Measurements from ENCODE around the gene NDUFS6.

GRCh38 chr5:1753490-1753889, 47.7 kb upstream of the NDUFS6 start:
- TF ChIP-seq PRDM10 (tag by site-specific recombination; IDR thresholded peaks at IDR 0.05) (no peak), ZBTB11 (tag by site-specific recombination; conservative IDR thresholded peaks at IDR 0.05; ENCODE audit: low read depth) (no peak), ZNF184 (tag by site-specific recombination; IDR thresholded peaks at IDR 0.05) (no peak), ZNF121 (tag by site-specific recombination; IDR thresholded peaks at IDR 0.05) (no peak), MZF1 (tag by site-specific recombination; IDR thresholded peaks at IDR 0.05; ENCODE audit: borderline replicate concordance) (no peak), ZBTB1 (tag by site-specific recombination; IDR thresholded peaks at IDR 0.05) (no peak), CTCF (tag by site-specific recombination; IDR thresholded peaks at IDR 0.05) (no peak), ZNF10 (tag by site-specific recombination; IDR thresholded peaks at IDR 0.05) (no peak), HOXC10 (CRISPR knock-in tag; IDR thresholded peaks at IDR 0.05) (no peak), ZNF585B (tag by site-specific recombination; IDR thresholded peaks at IDR 0.05) (no peak), ZNF335 (tag by site-specific recombination; conservative IDR thresholded peaks at IDR 0.05) (no peak), ZNF629 (tag by site-specific recombination; IDR thresholded peaks at IDR 0.05) (no peak)
